ENCODE data around the gene SULT2B1.

DNA sequence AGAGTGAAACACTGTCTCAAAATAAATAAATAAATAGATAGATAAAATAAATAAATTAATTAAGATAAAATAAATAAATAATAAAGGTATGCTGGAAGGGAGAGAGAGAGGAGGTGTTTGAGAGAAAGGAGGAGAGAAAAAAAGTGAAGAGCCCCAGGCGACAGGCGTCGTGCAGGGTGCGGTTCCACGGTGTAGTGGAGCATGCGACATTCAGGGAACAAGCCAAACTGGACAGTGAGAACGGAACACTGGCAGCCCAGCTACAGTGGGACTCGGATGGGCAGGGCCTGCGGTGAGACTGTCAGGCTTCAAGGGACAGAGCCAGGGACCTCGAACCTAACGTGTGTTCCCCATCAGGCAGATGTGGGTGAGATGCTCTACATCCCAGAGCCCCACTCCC lies 9.4 kb downstream of the SULT2B1 start:
- TF ChIP-seq POLR2A (IDR thresholded peaks at IDR 0.05; ENCODE audit: low read length) (no peak), GATA1 (IDR thresholded peaks at IDR 0.05; ENCODE audit: low read depth, low read length) (no peak)

All from erythroblast (primary cell).